Measurements from ENCODE around the gene CELF2.

Gene CELF2

DNA sequence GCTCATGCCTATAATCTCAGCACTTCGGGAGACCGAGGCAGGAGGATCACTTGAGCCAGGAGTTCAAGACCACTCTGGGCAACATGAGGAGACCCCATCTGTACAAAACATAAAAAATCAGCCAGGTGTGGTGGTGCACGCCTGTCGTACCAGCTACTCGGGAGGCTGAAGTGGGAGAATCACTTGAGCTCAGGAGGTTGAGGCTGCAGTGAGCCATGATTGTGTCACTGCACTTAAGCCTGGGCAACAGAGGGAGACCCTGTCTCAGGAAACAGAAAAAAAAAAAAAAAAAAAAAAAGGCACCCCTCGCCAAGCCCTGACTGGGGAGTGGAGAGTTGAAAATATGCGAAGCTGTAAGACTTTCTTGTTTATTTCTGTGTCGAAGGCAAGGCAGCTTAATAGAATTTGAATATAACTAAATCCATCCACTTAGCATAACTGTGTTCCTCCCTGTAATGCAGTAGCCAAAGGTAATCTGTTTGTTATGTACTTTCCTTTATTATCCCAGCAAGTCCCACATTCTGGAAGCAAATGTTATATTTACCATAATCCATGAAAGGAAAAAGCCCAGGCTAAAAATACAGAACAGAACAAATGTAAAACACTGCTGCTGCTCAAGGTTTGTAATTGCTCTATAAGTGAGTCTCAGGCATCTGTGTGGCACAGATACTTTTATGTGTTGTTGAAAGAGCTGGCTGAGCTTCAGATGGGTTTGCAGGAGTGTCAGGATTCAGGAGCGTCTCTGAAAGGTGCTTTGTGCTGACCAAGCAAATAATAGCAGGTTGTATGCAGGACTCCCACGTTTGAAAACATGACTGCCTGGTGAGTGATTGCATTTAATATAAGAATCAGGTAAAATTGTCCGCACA is 127.2 kb downstream of the CELF2 start:
- Histone ChIP-seq H3K79me1 (ENCODE audit: low read length) (no peaks in the 10 kb centered on the region), H3K56ac (ENCODE audit: low read length) (no peak overlapping the region), H3K18ac (ENCODE audit: low read length) (no peak overlapping the region), H4K5ac (ENCODE audit: low read length) (no peak overlapping the region), H3K4me2 (ENCODE audit: low read length) (no peak overlapping the region), H2BK120ac (ENCODE audit: low read depth, low read length) (no peak overlapping the region), H4K8ac (ENCODE audit: low read depth, low read length) (no peak overlapping the region), H3K9ac (ENCODE audit: low read length) (no peak overlapping the region), H3K27me3 (ENCODE audit: insufficient read depth, low read length, poor library complexity) (no peaks in the 10 kb centered on the region), H3K4ac (ENCODE audit: low read depth, low read length) (no peak overlapping the region), H3K79me2 (ENCODE audit: control insufficient read depth, insufficient read depth, low read length) (no peaks in the 10 kb centered on the region), H3K4me3 (ENCODE audit: low read length) (no peak overlapping the region), H3K36me3 (ENCODE audit: control insufficient read depth, insufficient read depth, low read length) (no peaks in the 10 kb centered on the region), H2AK5ac (ENCODE audit: low read length) (no peak overlapping the region), H3K27ac (ENCODE audit: low read depth, low read length) (no peak overlapping the region), H3K23ac (ENCODE audit: low read length) (no peak overlapping the region), H2BK5ac (ENCODE audit: low read length) (no peak overlapping the region), H3K4me1 (ENCODE audit: control insufficient read depth, low read depth, low read length) (no peaks in the 10 kb centered on the region), H2BK15ac (replicated peaks; ENCODE audit: low read depth) (no peak overlapping the region)
- WGBS (ENCODE audit: extremely low coverage, insufficient coverage, low lambda C conversion rate): no CpG with 5 or more reads among the region's 11 CpGs
- no peak for DNase-seq

- Histone ChIP-seq H2AK5ac (ENCODE audit: low read length) (no peak overlapping the region), H3K23ac (ENCODE audit: low read length) (no peak overlapping the region), H3K4me1 (ENCODE audit: control insufficient read depth, low read depth, low read length) (no peaks in the 10 kb centered on the region), H4K8ac (ENCODE audit: low read depth, low read length) (no peak overlapping the region), H3K36me3 (ENCODE audit: control insufficient read depth, insufficient read depth, low read length) (no peaks in the 10 kb centered on the region), H3K56ac (ENCODE audit: low read length) (no peak overlapping the region), H3K27ac (ENCODE audit: low read depth, low read length) (no peak overlapping the region), H3K27me3 (ENCODE audit: insufficient read depth, low read length, poor library complexity) (no peaks in the 10 kb centered on the region), H3K79me1 (ENCODE audit: low read length) (no peaks in the 10 kb centered on the region), H3K79me2 (ENCODE audit: control insufficient read depth, insufficient read depth, low read length) (no peaks in the 10 kb centered on the region), H4K5ac (ENCODE audit: low read length) (no peak overlapping the region), H3K4ac (ENCODE audit: low read depth, low read length) (no peak overlapping the region), H2BK15ac (replicated peaks; ENCODE audit: low read depth) (no peak overlapping the region), H3K9ac (ENCODE audit: low read length) (no peak overlapping the region), H3K4me2 (ENCODE audit: low read length) (no peak overlapping the region), H2BK120ac (ENCODE audit: low read depth, low read length) (no peak overlapping the region), H3K4me3 (ENCODE audit: low read length) (no peak overlapping the region), H2BK5ac (ENCODE audit: low read length) (no peak overlapping the region), H3K18ac (ENCODE audit: low read length) (no peak overlapping the region)
- WGBS (ENCODE audit: extremely low coverage, insufficient coverage, low lambda C conversion rate): no CpG with 5 or more reads among the region's 3 CpGs
- DNase-seq: no peak
These were observed 127.8 kb downstream of the CELF2 start for GRCh38 chr10:11145495-11145855.

DNA sequence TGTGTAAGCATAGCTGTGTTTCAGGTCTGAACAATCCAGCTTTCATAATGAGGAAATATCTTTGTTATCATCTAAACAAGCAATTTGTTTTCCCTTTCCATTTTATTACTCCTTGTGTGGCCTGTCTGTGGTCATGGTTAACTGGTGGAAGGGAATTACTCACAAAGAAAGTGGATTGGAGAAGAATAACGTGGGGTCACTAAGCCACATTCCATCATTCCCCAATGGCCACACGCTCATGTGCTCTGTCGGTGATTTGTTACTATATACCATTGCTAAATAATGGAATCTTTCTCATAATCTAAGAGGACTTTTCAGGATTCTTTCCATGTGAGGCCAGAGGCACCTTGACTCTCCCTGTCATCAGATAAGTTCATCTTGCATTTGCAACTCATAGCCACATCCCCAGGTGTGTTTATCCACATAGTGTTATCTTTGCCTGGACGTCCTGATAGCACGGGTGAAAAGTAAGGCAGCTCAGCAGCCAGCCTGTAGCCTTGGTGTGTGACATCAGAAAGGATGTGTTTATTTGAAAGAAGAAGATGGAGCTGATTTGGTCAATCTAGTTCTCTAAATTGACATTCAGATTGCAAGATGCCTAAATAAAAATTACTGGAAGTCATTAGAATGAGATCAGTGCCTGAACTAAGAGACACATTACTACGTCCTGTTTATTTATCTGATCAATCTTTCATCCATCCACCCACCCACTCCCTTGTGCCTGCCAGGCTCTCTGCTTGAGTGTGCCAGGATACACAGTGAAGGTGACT is 128.9 kb downstream of the CELF2 start:
- Histone ChIP-seq H3K4me3 (ENCODE audit: low read length) (no peak overlapping the region), H3K79me2 (ENCODE audit: control insufficient read depth, insufficient read depth, low read length) (no peaks in the 10 kb centered on the region), H2BK15ac (replicated peaks; ENCODE audit: low read depth) (no peak overlapping the region), H3K9ac (ENCODE audit: low read length) (no peak overlapping the region), H4K5ac (ENCODE audit: low read length) (no peak overlapping the region), H3K4me2 (ENCODE audit: low read length) (no peak overlapping the region), H2BK120ac (ENCODE audit: low read depth, low read length) (no peak overlapping the region), H3K27ac (ENCODE audit: low read depth, low read length) (no peak overlapping the region), H4K8ac (ENCODE audit: low read depth, low read length) (no peak overlapping the region), H2AK5ac (ENCODE audit: low read length) (no peak overlapping the region), H3K56ac (ENCODE audit: low read length) (no peak overlapping the region), H3K4ac (ENCODE audit: low read depth, low read length) (no peak overlapping the region), H3K79me1 (ENCODE audit: low read length) (no peaks in the 10 kb centered on the region), H3K27me3 (ENCODE audit: insufficient read depth, low read length, poor library complexity) (no peaks in the 10 kb centered on the region), H2BK5ac (ENCODE audit: low read length) (no peak overlapping the region), H3K18ac (ENCODE audit: low read length) (no peak overlapping the region), H3K36me3 (ENCODE audit: control insufficient read depth, insufficient read depth, low read length) (no peaks in the 10 kb centered on the region), H3K4me1 (ENCODE audit: control insufficient read depth, low read depth, low read length) (no peaks in the 10 kb centered on the region), H3K23ac (ENCODE audit: low read length) (no peak overlapping the region)
- peak; percentile 55 for DNase-seq
- WGBS (ENCODE audit: extremely low coverage, insufficient coverage, low lambda C conversion rate): no CpG with 5 or more reads among the region's 6 CpGs

DNA sequence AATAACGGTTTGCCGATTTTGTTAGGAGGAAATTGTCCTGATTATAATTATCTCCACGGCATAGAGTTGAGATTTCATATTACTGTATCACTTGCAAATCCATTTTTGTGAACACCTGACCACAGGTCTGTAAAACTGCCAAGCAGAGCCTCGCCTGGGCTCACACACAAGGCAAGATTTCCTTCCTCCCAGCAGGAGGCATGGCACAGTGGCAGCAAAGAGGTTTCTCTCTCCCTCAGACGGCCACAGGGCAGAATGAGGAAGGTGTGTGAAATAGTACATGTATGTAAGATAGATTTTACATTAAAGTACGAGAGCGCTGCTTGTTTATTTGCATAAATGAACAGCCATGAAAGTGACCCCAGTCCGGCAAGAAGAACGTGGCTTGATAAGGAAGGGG is 130.1 kb downstream of the CELF2 start:
- WGBS (ENCODE audit: extremely low coverage, insufficient coverage, low lambda C conversion rate): no CpG with 5 or more reads among the region's 9 CpGs
- Histone ChIP-seq H3K4ac (ENCODE audit: low read depth, low read length) (no peak overlapping the region), H3K79me1 (ENCODE audit: low read length) (no peaks in the 10 kb centered on the region), H4K8ac (ENCODE audit: low read depth, low read length) (no peak overlapping the region), H2BK120ac (ENCODE audit: low read depth, low read length) (no peak overlapping the region), H2BK5ac (ENCODE audit: low read length) (no peak overlapping the region), H3K4me2 (ENCODE audit: low read length) (no peak overlapping the region), H3K4me1 (ENCODE audit: control insufficient read depth, low read depth, low read length) (no peaks in the 10 kb centered on the region), H2AK5ac (ENCODE audit: low read length) (no peak overlapping the region), H3K79me2 (ENCODE audit: control insufficient read depth, insufficient read depth, low read length) (no peaks in the 10 kb centered on the region), H4K5ac (ENCODE audit: low read length) (no peak overlapping the region), H3K56ac (ENCODE audit: low read length) (no peak overlapping the region), H3K4me3 (ENCODE audit: low read length) (no peak overlapping the region), H3K36me3 (ENCODE audit: control insufficient read depth, insufficient read depth, low read length) (no peaks in the 10 kb centered on the region), H3K23ac (ENCODE audit: low read length) (no peak overlapping the region), H3K27me3 (ENCODE audit: insufficient read depth, low read length, poor library complexity) (no peaks in the 10 kb centered on the region), H2BK15ac (replicated peaks; ENCODE audit: low read depth) (no peak overlapping the region), H3K9ac (ENCODE audit: low read length) (no peak overlapping the region), H3K27ac (ENCODE audit: low read depth, low read length) (no peak overlapping the region), H3K18ac (ENCODE audit: low read length) (no peak overlapping the region)
- no peak for DNase-seq

DNA sequence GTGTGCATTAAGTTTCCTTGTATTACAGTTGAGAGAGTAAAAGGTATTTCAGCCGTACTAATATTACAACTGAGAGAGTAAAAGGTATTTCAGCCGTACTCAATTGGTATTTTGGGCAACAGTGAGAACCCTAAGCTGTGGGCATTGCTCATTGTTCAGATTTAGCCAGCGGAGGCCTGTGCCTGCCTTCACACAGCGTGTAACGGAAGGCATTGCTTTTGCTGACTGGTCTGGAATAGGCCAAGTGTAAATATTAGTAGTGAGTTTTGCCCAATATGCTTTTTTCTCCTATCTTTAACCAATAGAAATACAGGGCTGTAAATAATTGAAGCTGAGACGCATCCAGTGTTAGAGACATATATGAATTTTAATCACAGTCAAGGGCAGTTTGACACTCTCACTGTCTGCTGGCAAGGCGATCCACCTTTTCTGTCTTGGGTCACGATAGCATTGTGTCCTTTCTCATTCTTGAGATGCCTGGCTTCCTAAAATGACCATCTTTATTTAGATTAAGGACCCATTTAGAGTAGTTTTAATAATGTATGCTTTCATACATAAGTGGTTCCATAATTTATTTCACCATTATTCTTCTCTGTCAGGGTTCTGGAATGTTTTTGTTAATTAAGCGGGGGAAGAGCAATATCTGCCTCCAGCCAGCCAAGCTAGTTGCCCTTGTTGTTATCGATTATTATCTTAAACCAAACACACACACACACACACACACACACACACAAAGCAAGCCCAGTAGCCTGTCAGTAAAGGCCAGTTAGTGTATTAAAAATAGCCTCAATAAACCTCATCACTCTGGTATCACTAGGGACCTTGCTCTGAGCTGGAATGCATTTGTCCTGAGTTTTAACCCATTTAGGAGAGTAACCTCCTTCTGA is 130.7 kb downstream of the CELF2 start:
- Histone ChIP-seq H3K27ac (ENCODE audit: low read depth, low read length) (no peak overlapping the region), H3K4me1 (ENCODE audit: control insufficient read depth, low read depth, low read length) (no peaks in the 10 kb centered on the region)
- WGBS (ENCODE audit: extremely low coverage, insufficient coverage, low lambda C conversion rate): no CpG with 5 or more reads among the region's 10 CpGs

More for the DNA sequence above, 130.7 kb downstream of the CELF2 start:
- Histone ChIP-seq H2BK5ac (ENCODE audit: low read length) (no peak overlapping the region), H3K4me3 (ENCODE audit: low read length) (no peak overlapping the region), H3K9ac (ENCODE audit: low read length) (no peak overlapping the region), H4K5ac (ENCODE audit: low read length) (no peak overlapping the region), H3K79me2 (ENCODE audit: control insufficient read depth, insufficient read depth, low read length) (no peaks in the 10 kb centered on the region), H3K4me2 (ENCODE audit: low read length) (no peak overlapping the region), H3K36me3 (ENCODE audit: control insufficient read depth, insufficient read depth, low read length) (no peaks in the 10 kb centered on the region), H2BK15ac (replicated peaks; ENCODE audit: low read depth) (no peak overlapping the region), H4K8ac (ENCODE audit: low read depth, low read length) (no peak overlapping the region), H3K27me3 (ENCODE audit: insufficient read depth, low read length, poor library complexity) (no peaks in the 10 kb centered on the region), H3K18ac (ENCODE audit: low read length) (no peak overlapping the region), H2BK120ac (ENCODE audit: low read depth, low read length) (no peak overlapping the region), H3K23ac (ENCODE audit: low read length) (no peak overlapping the region), H3K79me1 (ENCODE audit: low read length) (no peaks in the 10 kb centered on the region), H3K4ac (ENCODE audit: low read depth, low read length) (no peak overlapping the region), H2AK5ac (ENCODE audit: low read length) (no peak overlapping the region), H3K56ac (ENCODE audit: low read length) (no peak overlapping the region)
- DNase-seq: no peak
